Liver (tissue), 3 donors: ENCODE results near the gene TEX14.
"Not testable (repeated sequence)": the region's sequence is repeated elsewhere in the genome, so short reads cannot be mapped to it uniquely, and the experiment has no call there.

Source experiments
- GABPA ChIP-seq, 2 donors: IDR thresholded peaks in 1 of 2; conservative IDR thresholded peaks in 1 of 2; 2 replicates each; pipeline ENCODE4 v1.6.1; 2016; ENCODE audit warnings: antibody characterized with exemption in 2 of 2, mild to moderate bottlenecking in 1 of 2, moderate library complexity in 1 of 2
- RXRA ChIP-seq, 2 donors: IDR thresholded peaks; 2 replicates each; pipeline ENCODE4 v1.6.1; 2017 to 2018; ENCODE audit warnings: antibody characterized with exemption in 2 of 2, mild to moderate bottlenecking in 1 of 2
- SP1 ChIP-seq: IDR thresholded peaks from 2 replicates; pipeline ENCODE4 v1.6.1; 2018; ENCODE audit warnings: antibody characterized with exemption, mild to moderate bottlenecking
- YY1 ChIP-seq: IDR thresholded peaks from 2 replicates; pipeline ENCODE4 v1.6.1; 2016; ENCODE audit warnings: antibody characterized with exemption, mild to moderate bottlenecking
- TF ChIP-seq, protein P1 (sequence below): fragments of 150-350 bp; IDR thresholded peaks from 2 replicates; pipeline ENCODE4 v1.5.1; 2017; ENCODE audit warnings: improper control_type of control experiment, low read depth, low read length; ENCODE audit not compliant: missing input control
- TF ChIP-seq, protein P2 (sequence below): IDR thresholded peaks from 2 replicates; pipeline ENCODE4 v1.6.1; 2016; ENCODE audit warnings: antibody characterized with exemption, mild to moderate bottlenecking
- TF ChIP-seq, protein P3 (sequence below): IDR thresholded peaks from 2 replicates; pipeline ENCODE4 v1.6.1; 2016; ENCODE audit warnings: antibody characterized with exemption
- TF ChIP-seq, protein P4 (sequence below): IDR thresholded peaks from 2 replicates; pipeline ENCODE4 v1.6.1; 2016; ENCODE audit warnings: antibody characterized with exemption
- donor health status: healthy.
- donor health status: healthy.

DNA sequence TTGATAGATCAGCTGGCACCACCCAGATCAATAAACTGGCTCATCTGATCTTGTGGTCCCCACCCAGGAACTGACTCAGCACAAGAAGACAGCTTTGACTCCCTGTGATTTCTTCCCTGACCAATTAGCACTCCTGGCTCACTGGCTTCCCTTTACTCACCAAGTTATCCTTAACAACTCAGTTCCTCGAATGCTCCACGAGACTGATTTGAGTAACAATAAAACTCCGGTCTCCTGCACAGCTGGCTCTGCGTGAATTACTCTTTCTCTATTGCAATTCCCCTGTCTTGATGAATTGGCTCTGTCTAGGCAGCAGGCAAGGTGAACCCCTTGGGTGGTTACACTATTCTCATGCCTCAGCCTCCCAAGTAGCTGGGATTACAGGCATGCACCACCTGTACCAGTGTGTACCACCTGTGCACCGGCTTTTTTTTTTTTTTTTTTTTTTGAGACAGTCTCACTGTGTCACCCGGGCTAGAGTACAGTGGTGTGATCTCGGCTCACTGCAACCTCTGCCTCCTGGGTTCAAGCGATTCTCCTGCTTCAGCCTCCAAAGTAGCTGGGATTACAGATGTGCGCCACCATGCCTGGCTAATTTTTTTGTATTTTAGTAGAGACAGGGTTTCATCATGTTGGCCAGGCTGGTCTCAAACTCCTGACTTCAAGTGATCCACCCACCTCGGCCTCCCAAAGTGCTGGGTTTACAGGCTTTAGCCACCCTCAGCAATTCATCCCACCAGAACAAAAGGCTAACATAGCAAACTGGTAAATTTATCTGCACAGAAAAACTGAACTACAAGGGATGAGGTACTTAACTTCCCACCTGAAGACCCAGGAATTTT, 33.7 kb downstream of the TEX14 start:
- TF ChIP-seq, protein P1, sequence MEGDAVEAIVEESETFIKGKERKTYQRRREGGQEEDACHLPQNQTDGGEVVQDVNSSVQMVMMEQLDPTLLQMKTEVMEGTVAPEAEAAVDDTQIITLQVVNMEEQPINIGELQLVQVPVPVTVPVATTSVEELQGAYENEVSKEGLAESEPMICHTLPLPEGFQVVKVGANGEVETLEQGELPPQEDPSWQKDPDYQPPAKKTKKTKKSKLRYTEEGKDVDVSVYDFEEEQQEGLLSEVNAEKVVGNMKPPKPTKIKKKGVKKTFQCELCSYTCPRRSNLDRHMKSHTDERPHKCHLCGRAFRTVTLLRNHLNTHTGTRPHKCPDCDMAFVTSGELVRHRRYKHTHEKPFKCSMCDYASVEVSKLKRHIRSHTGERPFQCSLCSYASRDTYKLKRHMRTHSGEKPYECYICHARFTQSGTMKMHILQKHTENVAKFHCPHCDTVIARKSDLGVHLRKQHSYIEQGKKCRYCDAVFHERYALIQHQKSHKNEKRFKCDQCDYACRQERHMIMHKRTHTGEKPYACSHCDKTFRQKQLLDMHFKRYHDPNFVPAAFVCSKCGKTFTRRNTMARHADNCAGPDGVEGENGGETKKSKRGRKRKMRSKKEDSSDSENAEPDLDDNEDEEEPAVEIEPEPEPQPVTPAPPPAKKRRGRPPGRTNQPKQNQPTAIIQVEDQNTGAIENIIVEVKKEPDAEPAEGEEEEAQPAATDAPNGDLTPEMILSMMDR: not testable (repeated sequence)
- TF ChIP-seq RXRA (IDR thresholded peaks at IDR 0.05); GABPA (IDR thresholded peaks at IDR 0.05 in 1 of 2, conservative IDR thresholded peaks at IDR 0.05 in 1 of 2); YY1; SP1: not testable (repeated sequence)
- TF ChIP-seq, protein P2, sequence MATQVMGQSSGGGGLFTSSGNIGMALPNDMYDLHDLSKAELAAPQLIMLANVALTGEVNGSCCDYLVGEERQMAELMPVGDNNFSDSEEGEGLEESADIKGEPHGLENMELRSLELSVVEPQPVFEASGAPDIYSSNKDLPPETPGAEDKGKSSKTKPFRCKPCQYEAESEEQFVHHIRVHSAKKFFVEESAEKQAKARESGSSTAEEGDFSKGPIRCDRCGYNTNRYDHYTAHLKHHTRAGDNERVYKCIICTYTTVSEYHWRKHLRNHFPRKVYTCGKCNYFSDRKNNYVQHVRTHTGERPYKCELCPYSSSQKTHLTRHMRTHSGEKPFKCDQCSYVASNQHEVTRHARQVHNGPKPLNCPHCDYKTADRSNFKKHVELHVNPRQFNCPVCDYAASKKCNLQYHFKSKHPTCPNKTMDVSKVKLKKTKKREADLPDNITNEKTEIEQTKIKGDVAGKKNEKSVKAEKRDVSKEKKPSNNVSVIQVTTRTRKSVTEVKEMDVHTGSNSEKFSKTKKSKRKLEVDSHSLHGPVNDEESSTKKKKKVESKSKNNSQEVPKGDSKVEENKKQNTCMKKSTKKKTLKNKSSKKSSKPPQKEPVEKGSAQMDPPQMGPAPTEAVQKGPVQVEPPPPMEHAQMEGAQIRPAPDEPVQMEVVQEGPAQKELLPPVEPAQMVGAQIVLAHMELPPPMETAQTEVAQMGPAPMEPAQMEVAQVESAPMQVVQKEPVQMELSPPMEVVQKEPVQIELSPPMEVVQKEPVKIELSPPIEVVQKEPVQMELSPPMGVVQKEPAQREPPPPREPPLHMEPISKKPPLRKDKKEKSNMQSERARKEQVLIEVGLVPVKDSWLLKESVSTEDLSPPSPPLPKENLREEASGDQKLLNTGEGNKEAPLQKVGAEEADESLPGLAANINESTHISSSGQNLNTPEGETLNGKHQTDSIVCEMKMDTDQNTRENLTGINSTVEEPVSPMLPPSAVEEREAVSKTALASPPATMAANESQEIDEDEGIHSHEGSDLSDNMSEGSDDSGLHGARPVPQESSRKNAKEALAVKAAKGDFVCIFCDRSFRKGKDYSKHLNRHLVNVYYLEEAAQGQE: not testable (repeated sequence)
- TF ChIP-seq, protein P3, sequence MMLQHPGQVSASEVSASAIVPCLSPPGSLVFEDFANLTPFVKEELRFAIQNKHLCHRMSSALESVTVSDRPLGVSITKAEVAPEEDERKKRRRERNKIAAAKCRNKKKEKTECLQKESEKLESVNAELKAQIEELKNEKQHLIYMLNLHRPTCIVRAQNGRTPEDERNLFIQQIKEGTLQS: not testable (repeated sequence)
- TF ChIP-seq, protein P4, sequence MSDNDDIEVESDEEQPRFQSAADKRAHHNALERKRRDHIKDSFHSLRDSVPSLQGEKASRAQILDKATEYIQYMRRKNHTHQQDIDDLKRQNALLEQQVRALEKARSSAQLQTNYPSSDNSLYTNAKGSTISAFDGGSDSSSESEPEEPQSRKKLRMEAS: not testable (repeated sequence)
